ENCODE data around the gene EGFL7. TPM values are rescaled to one million over a fixed set of nuclear protein-coding genes. Genes with fewer than 3 reads are reported as not detected.
A peak's percentile ranks its signal among the peaks of the same experiment; 100 is the strongest.

Gene EGFL7
- total and polyA plus RNA-seq, 4 donors: 128 to 379 (median 226) TPM

DNA sequence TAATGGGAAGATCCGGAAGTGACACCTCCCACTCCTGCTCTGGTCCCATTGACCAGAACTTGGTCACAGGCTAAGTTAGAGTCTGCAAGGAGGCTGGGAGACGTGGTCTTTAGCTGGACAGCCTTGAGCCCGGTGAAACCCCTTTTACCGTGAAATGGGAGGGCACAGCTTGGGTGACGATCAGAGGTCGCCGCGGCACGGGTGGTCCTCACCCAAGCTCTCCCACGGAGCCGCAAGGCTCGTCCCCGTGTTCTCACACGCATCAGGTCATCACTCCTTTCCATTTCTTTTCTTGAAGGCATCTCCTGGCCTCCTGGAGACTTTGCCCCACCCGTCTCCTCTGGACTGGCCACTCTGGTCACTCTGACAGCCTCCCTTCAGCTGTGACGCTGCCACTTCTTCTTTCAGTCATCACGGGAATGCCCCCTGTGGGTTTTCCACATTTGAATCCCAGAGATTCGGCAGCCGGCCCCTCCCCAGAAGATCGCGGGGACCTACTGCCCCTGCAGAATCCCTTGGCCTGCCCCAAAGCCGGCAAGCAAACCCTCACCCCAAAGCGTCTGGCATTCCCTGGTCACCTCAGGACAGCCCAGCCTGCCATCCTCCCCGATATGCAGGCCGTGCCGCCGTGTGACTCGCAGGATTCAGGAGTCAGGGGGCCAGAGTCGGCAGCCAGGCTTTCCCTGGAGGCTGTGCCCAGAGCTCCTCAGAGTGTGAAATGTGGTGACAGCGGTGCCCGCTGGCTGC, 18.9 kb upstream of the EGFL7 start:
- DNase-seq (no peak), ATAC-seq (ENCODE audit: insufficient read depth, low FRiP score) (no peak)
- H3K4me3 ChIP-seq: peak overlapping the region; percentile 34
- H3K27ac ChIP-seq (ENCODE audit: low read depth in 1 of 2, low read length in 1 of 2): peak overlapping the region; percentile 49 to 91
- H3K36me3 ChIP-seq (ENCODE audit: control insufficient read depth in 4 of 4, insufficient read depth in 4 of 4, low read length in 4 of 4): no peaks in the 10 kb centered on the region
- no peaks in the 10 kb centered on the region for H3K9me3 ChIP-seq (ENCODE audit: control insufficient read depth in 4 of 4, insufficient read depth in 3 of 4, low read length in 3 of 4)
- no peaks in the 10 kb centered on the region for H3K27me3 ChIP-seq (ENCODE audit: control insufficient read depth in 3 of 3, insufficient read depth in 3 of 3, low read length in 2 of 3)
- H3K4me1 ChIP-seq (ENCODE audit: control insufficient read depth in 5 of 5, insufficient read depth in 5 of 5, low read length in 5 of 5): peaks cover 0 to 22% (median 4%) of the 10 kb centered on the region in 5 donors
- no peak for TF ChIP-seq CTCF (IDR thresholded peaks at IDR 0.05; ENCODE audit: control extremely low read depth, extremely low read depth)
- H3K9ac ChIP-seq (ENCODE audit: insufficient read depth in 1 of 2, low read length in 2 of 2): no peak overlapping the region
- 36 to 40% methylated on average over 31 of the region's 31 CpGs for WGBS, 2 donors

DNA sequence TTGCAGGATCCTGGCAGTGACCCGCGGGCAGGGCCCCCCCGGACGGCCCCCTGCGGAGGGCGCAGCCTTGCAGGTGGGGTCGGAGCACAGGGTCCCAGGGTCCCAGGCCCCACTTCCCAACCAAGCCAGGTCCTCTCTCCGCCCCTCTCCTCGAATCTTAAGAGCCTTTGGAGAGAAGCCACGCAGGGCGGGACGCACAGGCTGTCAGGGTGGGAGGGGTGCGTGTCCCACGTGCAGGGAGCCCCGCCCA, 18.4 kb upstream of the EGFL7 start:
- Histone ChIP-seq H3K27me3 (ENCODE audit: control insufficient read depth in 3 of 3, insufficient read depth in 3 of 3, low read length in 2 of 3) (no peaks in the 10 kb centered on the region), H3K27ac (ENCODE audit: low read depth in 1 of 2, low read length in 1 of 2) (peak overlapping the region; percentile 49 to 91)

GRCh38 chr9:136644593-136645351, 17.9 kb upstream of the EGFL7 start:
- Histone ChIP-seq H3K4me3 (peak overlapping the region; percentile 10), H3K9me3 (ENCODE audit: control insufficient read depth in 4 of 4, insufficient read depth in 3 of 4, low read length in 3 of 4) (no peaks in the 10 kb centered on the region), H3K4me1 (ENCODE audit: control insufficient read depth in 5 of 5, insufficient read depth in 5 of 5, low read length in 5 of 5) (peaks cover 0 to 22% (median 4%) of the 10 kb centered on the region in 5 donors), H3K36me3 (ENCODE audit: control insufficient read depth in 4 of 4, insufficient read depth in 4 of 4, low read length in 4 of 4) (no peaks in the 10 kb centered on the region), H3K27me3 (ENCODE audit: control insufficient read depth in 3 of 3, insufficient read depth in 3 of 3, low read length in 2 of 3) (no peaks in the 10 kb centered on the region), H3K27ac (ENCODE audit: low read depth in 1 of 2, low read length in 1 of 2) (peak overlapping the region; percentile 73 to 96), H3K9ac (ENCODE audit: insufficient read depth in 1 of 2, low read length in 2 of 2) (no peak overlapping the region)
- ATAC-seq (ENCODE audit: insufficient read depth, low FRiP score) (peak; percentile 85), DNase-seq (peak in 2 of 3 donors; percentile 50 to 68)
- 5 to 11% methylated on average over 24 to 30 of the region's 30 CpGs for WGBS, 2 donors
- peak; percentile 72 for TF ChIP-seq CTCF (IDR thresholded peaks at IDR 0.05; ENCODE audit: control extremely low read depth, extremely low read depth)

More for the DNA sequence above, 18.4 kb upstream of the EGFL7 start:
- DNase-seq (peak; percentile 84 to 90 (median 85)), ATAC-seq (ENCODE audit: insufficient read depth, low FRiP score) (no peak)
- no peak for TF ChIP-seq CTCF (IDR thresholded peaks at IDR 0.05; ENCODE audit: control extremely low read depth, extremely low read depth)
- Histone ChIP-seq H3K36me3 (ENCODE audit: control insufficient read depth in 4 of 4, insufficient read depth in 4 of 4, low read length in 4 of 4) (no peaks in the 10 kb centered on the region), H3K9ac (ENCODE audit: insufficient read depth in 1 of 2, low read length in 2 of 2) (no peak overlapping the region), H3K4me1 (ENCODE audit: control insufficient read depth in 5 of 5, insufficient read depth in 5 of 5, low read length in 5 of 5) (peaks cover 0 to 22% (median 4%) of the 10 kb centered on the region in 5 donors), H3K9me3 (ENCODE audit: control insufficient read depth in 4 of 4, insufficient read depth in 3 of 4, low read length in 3 of 4) (no peaks in the 10 kb centered on the region), H3K4me3 (no peak overlapping the region)
- 1 to 6% methylated on average over 7 to 15 of the region's 15 CpGs for WGBS, 2 donors
